Renal cortical epithelial cell (primary cell): Measurements from ENCODE around the gene TECPR2. TPM values are rescaled to one million over a fixed set of nuclear protein-coding genes. Genes with fewer than 3 reads are reported as not detected.

Experiments used
- DNase-seq: peaks from one replicate; pipeline ENCODE4 v3.0.0-alpha.2; 2011; ENCODE audit warnings: low read depth
- total RNA-seq: library from RNA; depleted of rRNA; stranded (reverse); fragments of >200 nt; gene quantifications from 2 replicates; pipeline ENCODE4 v1.2.3, GENCODE V29; 2014

TECPR2 gene
- total RNA-seq, 1 donor from 2014 or later, result 40.1 TPM

DNA sequence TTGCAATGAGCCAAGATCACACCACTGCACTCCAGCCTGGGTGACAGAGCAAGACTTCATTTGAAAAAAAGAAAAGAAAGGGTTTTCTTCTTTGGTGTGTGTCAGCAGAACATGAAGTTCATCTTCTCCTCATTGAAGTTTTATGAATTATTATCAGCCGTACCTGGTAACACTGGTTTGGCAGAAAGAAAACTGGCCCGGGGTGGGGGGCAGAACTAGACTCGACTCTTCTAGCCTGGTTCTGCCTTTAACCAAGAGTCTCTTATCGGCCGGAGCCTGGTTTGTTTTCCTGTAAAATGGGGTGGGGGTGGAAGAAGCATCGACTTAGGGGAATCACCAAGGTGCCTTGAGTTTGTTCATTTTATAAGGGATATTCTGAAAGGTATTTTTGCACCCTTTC lies 64.1 kb downstream of the TECPR2 start:
- DNase-seq, result no peak

DNA sequence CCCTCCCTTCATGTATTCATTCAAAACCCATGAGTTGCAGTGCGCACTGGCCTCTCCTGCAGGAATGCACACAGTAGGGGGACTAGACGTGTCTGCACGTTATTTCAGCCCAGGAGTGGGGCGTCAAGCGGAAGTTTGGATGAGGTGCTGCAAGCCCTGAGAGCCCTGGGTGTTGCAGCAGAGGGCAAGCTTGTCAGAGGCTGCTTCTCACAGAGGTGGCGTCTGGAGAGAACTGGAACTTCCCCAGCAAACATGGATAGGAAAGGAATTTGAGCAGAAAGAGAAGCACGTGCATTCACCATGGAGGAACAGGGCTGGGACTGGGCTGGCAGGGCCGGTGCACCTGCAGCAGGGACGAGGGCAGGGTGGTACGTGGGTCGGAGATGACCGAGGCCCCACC lies 64.9 kb downstream of the TECPR2 start:
- DNase-seq, result no peak

DNA sequence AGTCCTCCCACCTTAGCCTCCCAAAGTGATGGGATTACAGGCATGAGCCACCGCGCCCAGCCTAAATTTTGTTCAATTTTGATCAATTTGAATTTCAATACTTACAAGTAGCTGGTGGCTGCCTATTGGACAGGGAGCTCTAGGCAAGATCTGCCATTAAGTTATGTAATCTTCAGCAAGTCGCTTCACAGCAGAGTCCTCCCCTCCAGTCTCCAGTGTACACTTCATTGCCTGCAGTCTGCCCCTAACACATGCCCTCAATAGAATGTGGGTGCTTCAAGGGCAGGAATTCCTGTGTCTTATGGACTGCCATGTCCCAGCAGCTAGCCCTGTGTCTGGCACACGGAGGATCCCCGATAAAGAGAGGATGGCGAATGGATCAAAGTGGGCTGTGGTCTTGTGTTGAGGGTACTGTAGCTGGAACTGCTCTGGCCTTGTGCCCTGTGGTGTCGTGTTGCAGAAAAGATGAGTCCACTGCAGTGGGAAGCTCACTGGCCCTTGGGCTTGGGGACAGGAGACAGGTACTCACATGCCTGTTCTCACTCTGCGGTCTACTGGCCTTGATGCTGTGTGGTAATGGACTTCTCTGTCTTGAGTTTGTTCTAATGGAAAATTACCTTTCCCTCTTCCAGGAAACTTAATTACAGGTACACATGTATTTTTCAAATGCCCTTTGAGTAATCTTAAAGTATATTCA lies 67.6 kb downstream of the TECPR2 start:
- DNase-seq, result no peak

DNA sequence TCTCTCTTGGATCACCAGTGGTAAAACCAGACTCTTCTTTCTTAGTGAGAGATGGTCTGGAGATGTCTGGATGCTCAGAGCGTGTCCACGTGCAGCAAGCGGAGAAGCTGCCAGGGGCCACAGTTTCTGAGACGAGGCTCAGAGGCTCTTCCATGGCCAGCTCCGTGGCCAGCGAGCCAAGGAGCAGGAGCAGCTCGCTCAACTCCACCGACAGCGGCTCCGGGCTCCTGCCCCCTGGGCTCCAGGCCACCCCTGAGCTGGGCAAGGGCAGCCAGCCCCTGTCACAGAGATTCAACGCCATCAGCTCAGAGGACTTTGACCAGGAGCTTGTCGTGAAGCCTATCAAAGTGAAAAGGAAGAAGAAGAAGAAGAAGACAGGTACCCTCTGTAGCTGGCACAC lies 69.0 kb downstream of the TECPR2 start:
- no peak for DNase-seq

DNA sequence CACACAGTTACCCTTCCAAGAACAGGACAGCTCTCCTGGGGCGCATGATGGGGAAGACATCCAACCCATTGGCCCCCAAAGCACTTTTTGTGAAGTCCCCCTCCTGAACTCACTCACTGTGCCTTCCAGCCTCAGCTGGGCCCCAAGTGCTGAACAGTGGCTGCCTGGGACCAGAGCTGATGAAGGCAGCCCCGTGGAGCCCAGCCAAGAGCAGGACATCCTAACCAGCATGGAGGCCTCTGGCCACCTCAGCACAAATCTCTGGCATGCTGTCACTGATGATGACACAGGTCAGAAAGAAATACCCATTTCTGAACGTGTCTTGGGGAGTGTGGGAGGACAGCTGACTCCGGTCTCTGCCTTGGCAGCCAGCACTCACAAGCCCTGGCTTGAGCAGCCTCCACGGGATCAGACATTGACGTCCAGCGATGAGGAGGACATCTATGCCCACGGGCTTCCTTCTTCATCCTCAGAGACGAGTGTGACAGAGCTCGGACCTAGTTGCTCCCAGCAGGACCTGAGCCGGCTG lies 72.0 kb downstream of the TECPR2 start:
- no peak for DNase-seq

DNA sequence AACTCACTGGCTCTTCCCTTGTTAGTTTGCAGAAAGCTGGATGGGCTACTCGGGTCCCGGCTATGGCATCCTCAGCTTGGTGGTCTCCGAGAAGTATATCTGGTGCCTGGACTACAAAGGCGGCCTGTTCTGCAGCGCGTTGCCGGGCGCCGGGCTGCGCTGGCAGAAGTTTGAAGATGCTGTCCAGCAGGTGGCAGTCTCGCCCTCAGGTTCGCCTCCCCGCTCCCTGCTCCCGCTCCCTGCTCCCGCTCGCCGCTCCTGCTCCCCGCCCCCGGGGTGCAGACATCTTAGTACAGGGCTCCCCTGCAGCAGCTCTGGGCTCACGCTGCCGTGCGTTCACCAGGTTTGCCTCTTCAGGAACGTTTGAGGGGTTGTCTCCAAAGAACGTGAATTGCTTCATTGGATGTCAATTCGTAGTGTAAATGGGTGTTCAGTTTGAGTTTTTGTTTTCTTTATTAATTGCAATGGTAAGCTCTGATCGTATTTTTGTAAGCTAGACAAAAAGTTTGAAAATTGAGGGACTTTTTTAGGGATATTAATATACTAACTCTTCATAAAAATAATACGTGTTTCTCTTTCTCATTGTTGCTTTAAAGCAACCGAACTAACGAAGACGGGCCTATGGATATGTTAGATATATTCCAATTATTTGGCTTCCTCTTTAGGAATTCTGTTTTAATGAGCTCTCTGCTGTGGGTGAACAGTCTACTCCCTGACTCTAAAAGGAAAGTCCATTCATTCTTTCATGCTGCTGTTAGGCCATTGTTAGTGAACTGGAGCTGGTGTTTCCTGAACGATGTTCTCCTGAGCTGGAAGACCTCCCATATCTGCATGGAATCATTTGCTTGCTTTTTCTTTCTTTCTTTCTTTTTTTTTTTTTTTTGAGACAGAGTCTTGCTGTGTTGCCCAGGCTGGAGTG lies 75.5 kb downstream of the TECPR2 start:
- peak; percentile 51 for DNase-seq

DNA sequence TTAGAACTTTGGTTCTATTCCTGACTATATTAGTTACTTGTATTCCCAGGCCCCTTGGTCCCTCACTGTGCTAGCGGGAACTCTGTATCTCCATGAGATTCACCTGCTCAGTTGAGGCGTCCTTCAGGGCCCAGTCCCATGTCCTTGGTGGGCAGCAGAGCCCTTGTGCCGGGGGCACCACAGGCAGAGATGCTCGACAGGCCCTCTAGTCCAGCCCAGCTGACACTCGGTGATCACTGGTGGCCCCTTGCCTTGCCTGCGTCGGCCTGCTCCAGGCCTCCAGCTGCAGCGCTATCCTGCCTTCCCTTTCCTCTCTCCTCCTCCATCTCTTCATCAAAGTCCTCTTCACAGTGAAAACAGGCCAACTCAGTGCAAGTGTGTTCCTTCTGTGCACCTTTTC lies 76.8 kb downstream of the TECPR2 start:
- no peak for DNase-seq

DNA sequence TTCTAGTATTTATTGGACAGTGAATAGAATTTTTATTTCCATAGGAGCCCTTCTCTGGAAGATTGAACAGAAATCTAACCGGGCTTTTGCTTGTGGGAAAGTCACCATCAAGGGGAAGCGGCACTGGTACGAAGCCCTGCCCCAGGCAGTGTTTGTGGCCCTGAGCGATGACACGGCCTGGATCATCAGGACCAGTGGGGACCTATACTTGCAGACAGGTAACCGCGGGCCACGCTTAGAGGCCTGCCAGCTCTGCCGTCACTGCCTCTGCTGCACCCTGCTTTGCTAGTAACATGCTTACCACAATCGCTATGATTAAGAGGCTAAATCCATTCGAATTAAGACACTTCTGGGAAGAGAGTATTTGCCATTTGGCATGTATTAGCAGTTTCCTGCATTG lies 77.7 kb downstream of the TECPR2 start:
- DNase-seq, result no peak

DNA sequence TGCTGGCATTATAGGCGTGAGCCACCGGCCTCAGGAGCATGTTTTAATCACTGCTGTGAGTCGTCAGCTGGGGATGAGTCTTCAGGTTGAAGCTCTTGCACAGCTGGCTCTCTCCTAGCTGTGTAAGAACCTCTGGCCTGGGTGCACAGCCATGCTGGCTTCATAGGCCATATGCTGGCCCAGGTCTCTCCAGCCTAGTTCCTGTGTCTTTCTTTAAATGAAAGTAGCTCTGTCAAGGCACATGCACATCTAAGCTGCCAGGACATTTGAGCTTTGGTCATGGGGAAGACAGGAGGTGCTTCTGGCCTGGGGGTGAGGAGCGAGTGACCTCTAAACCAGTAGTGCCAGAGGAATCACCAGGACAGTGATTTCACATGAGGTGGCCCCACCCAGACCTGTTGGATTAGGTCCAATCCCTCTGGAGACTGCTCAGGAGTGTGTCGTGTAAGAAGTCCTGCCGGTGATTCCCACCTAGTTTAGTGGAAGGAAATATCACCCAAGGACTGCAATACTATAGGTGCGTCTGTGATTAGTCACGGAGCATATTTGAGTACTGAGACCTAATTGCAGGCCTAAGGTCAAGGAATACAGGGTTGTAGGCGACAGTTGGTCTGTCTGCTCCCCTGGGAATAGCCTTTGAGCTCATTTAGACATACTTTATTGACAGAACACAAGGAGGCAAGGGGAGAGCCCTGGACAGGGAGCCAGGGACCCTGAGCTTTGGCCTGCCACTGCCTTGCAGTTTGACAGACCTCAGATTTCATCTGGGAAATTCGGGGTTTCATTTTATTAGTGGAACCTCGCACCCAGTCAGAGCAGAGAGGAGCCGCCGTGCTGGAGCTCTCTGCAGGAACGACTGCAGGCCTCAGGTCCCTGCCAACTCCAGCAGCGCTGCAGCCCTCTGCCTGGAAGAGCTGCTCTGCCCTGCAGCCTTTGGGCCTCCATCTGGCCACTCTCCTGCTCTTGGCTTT lies 79.8 kb downstream of the TECPR2 start:
- DNase-seq, result no peak

DNA sequence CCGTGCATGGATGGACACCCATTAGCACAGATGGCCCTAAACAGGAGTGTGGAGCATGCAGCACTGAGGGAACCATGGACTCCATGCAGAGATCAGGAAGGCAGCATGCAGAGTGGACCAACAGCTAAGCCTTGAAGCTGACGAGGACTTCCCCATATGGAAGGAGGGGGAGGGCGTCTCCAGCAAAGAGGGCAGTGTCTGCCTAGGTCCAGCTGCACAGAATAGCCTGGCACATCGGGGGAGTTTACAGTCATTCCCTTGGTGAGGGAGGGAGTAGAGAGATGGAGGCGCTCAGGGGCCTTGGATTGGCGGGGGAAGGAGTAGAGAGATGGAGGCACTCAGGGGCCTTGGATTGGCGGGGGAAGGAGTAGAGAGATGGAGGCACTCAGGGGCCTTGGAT lies 82.3 kb downstream of the TECPR2 start:
- no peak for DNase-seq

DNA sequence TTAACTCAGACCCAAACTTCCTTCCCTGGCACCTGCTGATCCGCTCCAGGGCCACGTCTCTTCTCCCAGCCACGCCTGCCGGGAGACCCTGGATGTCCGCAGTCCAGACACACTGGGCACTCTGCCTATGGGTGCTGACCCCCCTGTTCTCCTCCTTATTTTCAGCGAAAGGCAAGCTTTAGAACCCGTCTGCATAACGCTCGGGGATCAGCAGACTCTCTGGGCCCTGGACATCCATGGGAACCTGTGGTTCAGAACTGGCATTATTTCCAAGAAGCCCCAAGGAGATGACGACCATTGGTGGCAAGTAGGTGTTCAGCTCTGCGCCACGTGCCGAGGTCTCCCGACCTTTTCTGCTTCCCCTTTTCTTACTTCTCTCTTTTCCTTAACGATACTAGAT lies 82.9 kb downstream of the TECPR2 start:
- no peak for DNase-seq

DNA sequence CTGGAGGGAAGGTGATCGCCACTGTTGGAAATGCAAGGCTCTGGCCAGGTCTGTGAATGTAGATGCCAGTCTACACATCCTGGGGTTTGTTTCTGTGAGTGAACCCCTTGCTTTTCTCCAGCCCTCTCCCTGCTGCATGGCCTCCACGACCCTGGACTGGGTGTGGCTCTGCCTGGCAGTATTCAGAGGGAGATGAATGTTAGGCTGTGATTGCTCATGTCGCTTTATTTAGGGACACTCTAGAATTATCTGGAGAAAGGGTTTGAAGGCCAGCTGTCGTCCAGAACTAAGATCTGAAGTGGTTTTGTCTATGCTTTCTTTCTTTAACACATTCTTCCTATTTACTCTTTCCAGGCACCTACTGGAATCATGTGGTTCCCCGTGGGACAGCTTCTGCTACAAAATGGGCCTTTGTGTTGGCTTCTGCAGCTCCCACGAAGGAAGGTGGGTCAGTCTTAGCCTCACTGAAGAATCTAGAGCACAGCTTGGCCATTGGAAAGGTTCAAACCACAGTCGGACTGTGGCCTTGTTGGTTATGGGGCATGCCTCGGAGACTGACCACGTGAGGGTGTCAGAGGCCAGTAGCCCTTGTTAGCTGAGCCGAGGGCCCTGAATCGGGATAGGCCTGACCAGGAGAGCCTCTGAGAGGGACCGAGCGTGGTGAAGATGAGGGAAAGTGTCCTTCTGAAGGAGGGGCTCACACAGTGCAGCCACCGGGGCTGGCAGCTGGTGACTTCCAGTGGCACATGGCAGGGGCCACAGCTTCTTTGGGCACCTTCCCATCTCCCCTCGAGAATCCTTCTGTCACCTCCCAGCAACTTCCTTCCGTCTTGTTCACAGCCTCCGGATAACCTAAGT lies 87.7 kb downstream of the TECPR2 start:
- no peak for DNase-seq

DNA sequence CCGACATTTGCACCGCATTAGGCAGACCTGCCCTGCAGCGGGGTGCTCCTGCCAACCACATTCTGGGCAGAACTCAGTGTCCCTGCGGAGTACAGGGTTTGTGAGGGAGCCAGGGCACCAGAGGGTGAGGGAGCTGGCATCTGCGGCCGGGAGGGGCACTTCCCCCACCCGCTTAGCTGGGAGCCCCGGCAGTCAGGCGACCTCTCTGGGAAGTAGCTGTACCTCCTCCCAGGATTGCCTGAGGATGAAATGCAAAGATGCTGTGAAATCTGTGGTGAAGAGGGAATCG lies 88.3 kb downstream of the TECPR2 start:
- DNase-seq, result no peak

DNA sequence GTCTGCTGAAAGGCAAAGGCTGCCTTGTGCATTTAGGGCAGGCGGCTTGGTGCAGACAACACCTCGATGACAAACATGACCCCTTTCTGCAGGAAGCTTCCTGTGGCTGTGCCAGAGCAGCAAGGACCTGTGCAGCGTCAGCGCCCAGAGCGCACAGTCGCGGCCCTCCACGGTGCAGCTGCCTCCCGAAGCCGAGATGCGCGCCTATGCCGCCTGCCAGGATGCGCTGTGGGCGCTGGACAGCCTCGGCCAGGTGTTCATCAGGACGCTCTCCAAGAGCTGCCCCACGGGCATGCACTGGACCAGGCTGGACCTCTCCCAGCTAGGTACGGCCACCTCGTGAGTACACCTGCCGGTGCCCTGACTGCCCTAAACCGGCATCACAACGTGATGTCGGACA lies 89.6 kb downstream of the TECPR2 start:
- no peak for DNase-seq

DNA sequence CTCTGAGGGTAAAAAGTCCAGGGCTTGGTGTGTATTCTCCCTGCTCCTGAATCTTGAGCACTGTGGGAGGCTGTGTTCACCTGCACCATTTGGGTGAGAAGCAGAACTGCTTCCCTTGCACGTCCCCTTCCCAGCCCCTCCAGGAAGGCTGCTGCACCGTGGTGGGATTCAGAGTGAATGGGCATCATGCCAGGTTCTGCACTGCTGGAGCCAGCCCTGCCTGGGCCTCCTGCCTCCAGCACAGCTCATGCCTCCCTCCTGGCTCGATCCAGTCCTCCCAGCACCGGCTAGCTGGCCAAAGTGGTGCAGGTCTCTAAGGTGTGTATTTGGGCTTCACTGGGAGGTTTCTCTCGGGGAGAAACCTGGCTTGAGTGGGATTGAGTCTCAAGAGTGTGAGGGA lies 92.0 kb downstream of the TECPR2 start:
- no peak for DNase-seq

DNA sequence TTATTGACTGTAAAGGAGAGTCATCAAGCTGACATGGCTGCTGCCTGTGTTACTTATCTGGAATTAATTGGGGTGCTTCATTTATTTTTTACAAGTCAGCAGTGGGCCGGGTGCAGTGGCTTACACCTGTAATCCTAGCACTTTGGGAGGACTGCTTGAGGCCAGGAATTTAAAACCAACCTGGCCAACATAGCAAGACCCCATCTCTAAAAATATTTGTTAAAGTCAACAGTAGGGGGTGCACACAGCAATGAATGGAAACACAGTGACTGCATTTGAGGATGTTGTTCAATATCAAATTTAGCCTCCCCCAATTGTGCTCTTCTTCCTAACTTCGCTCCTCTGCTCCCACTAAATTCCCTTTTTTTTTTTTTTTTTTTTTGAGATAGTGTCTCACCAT lies 94.8 kb downstream of the TECPR2 start:
- DNase-seq, result no peak

DNA sequence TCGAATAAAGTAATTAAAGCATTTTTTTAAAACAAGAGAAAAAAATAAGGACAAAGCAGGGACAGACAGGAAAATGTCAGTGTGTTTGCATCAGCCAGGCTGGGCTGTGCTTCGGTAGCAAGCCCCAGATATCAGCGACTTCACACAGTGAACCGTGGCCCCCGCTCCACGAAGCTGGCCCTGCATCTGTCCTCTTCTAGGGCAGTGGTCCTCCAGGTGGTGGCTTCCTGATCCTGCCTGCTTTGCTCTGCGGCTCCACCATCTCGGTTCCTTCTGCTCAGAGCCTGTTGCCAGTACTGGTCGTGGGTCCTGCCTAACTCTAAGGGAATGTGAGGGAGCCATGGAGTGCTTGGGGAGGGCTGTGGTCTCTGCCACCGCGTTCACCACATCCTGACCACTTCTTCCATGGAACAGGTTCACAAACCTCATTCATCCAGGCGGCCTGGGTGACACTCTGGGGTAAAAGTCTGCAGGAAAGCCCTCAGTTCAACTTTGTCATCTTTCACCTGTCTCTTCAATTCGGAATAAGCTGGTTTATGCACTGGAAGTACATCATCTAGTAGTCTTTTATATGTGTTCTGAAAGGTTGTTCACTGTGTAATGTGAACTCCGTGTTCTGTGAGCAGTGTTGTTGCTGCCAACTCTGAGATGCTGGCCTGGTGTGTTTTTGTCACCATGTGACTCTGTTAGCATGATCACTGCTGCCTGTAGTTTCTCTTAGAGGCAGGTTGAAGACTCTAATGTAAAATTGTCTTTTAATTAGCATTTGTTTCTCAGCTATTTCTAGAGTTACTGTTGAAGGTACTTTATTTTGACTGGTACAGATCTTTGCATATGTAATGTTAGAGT lies 99.0 kb downstream of the TECPR2 start:
- DNase-seq, result no peak

DNA sequence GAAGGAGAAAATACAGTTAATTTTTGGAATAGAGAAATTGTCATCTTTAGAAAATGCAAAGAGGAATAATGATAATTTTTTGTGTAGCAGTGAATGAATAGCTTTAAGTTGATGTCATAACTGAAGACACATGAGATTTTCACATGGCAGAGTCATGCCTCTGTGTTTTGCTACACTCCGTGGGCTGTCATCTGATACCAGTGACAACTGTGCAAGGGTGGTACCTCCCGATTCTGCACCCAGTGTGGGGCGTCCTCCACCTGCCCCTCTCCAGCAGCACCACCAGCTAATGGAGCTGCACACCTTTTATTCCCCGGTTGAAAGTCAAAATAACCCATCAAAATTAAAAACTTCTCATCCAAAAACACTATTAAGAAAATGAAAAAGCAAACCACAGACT lies 99.7 kb downstream of the TECPR2 start:
- DNase-seq, result no peak

DNA sequence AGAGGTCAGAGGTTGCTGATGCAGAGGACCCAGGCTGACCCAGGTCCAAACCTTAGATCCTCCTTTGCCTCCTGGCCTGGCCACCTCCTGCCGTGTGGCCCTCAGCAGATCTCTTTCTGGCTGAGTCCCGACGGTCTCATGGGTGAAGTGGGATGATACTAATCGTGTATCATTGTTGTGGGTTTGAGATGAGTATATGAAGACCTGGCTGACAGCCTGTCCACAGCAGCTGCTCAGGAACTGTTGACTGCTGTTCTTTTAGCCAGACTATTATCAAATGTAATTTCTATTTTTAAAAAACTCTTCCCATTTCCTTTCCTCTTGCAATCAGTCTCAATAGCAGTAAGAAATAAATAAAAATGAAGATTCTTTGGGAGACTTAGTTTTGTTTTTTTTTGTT lies 101.3 kb downstream of the TECPR2 start:
- no peak for DNase-seq

DNA sequence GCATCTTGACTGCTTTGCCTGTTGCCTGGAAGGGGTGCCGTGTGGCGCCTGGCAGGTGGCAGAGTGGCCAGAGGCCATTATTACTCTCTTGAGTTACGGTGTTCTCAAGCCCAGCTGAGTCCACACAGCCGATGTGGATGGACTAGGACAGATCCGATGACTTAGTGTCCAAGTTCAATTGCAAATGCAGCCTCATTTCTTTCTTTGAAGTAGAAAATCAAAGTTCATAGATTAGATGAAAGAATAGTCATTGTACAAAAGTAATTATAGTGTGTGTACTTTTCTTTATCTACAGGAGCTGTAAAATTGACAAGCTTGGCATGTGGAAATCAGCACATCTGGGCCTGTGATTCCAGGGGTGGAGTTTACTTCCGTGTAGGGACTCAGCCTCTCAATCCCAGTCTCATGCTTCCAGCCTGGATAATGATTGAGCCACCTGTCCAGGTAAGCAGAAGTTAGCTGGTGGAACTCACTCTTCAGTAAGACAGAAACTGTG lies 102.2 kb downstream of the TECPR2 start:
- DNase-seq, result no peak
